HG02885 (cell line): ENCODE measurements around the gene TMPRSS9.
"Not testable (repeated sequence)": the region's sequence is repeated elsewhere in the genome, so short reads cannot be mapped to it uniquely, and the experiment has no call there.

Experiments used
- ATAC-seq: cut with Tn5 transposase; IDR thresholded peaks from one replicate; pipeline ENCODE4 v1.9.1; 2021; ENCODE audit warnings: mild to moderate bottlenecking; ENCODE audit not compliant: unreplicated experiment, poor library complexity

The TMPRSS9 gene

GRCh38 chr19:2341244-2341751, 18.8 kb upstream of the TMPRSS9 start:
- ATAC-seq = no peak

GRCh38 chr19:2341982-2342381, 18.1 kb upstream of the TMPRSS9 start:
- ATAC-seq = no peak

- ATAC-seq = no peak
Measured at GRCh38 chr19:2342656-2343288, 17.3 kb upstream of the TMPRSS9 start.

GRCh38 chr19:2343289-2343982, 16.6 kb upstream of the TMPRSS9 start:
- ATAC-seq = no peak

- ATAC-seq = no peak
Measured at GRCh38 chr19:2344381-2344870, 15.6 kb upstream of the TMPRSS9 start.

GRCh38 chr19:2345076-2345475, 15.0 kb upstream of the TMPRSS9 start:
- ATAC-seq = no peak

- ATAC-seq = no peak
Measured at GRCh38 chr19:2345794-2346663, 14.0 kb upstream of the TMPRSS9 start.

- ATAC-seq = not testable (repeated sequence)
Measured at GRCh38 chr19:2349818-2350217, 10.2 kb upstream of the TMPRSS9 start.

- ATAC-seq = no peak
Measured at GRCh38 chr19:2350656-2351055, 9.4 kb upstream of the TMPRSS9 start.

GRCh38 chr19:2351591-2351990, 8.5 kb upstream of the TMPRSS9 start:
- no peak for ATAC-seq

- ATAC-seq = no peak
Measured at GRCh38 chr19:2352121-2352520, 7.9 kb upstream of the TMPRSS9 start.

- ATAC-seq = no peak
Measured at GRCh38 chr19:2353159-2353886, 6.7 kb upstream of the TMPRSS9 start.

- no peak for ATAC-seq
Measured at GRCh38 chr19:2353887-2354592, 6.0 kb upstream of the TMPRSS9 start.

- ATAC-seq = no peak
Measured at GRCh38 chr19:2354670-2355069, 5.4 kb upstream of the TMPRSS9 start.

- ATAC-seq = no peak
Measured at GRCh38 chr19:2355168-2356035, 4.7 kb upstream of the TMPRSS9 start.

GRCh38 chr19:2356036-2356646, 3.9 kb upstream of the TMPRSS9 start:
- ATAC-seq = no peak

GRCh38 chr19:2357279-2358206, 2.5 kb upstream of the TMPRSS9 start:
- ATAC-seq = no peak
